HEK293T (cell line): ENCODE data around the gene CELF2.

Experiments
- CTCF ChIA-PET: fragments of 350-600 bp; formaldehyde crosslinking; extraction: SDS; loops from one replicate; lab custom pipeline; 2021; ENCODE audit warnings: antibody characterized with exemption, inconsistent platforms; lab: Yijun Ruan, JAX
- POLR2A ChIA-PET: fragments of 350-600 bp; formaldehyde crosslinking; extraction: SDS; loops from one replicate; lab custom pipeline; 2020; ENCODE audit warnings: antibody characterized with exemption, inconsistent platforms; lab: Yijun Ruan, JAX
- DNase-seq: peaks from one replicate; pipeline ENCODE4 v3.0.0; 2012; ENCODE audit warnings: mixed read lengths; ENCODE audit errors: extremely low spot score
- ARNT ChIP-seq: fragments of 450-650 bp; IDR thresholded peaks from 2 replicates; pipeline ENCODE4 v1.6.1; 2017; ENCODE audit warnings: mild to moderate bottlenecking
- BHLHE40 ChIP-seq: fragments of 450-650 bp; IDR thresholded peaks from 2 replicates; pipeline ENCODE4 v1.6.1; 2016; ENCODE audit warnings: mild to moderate bottlenecking, moderate library complexity, borderline replicate concordance
- CTBP1 ChIP-seq: fragments of 450-650 bp; IDR thresholded peaks from 2 replicates; pipeline ENCODE4 v1.6.1; 2016; ENCODE audit warnings: borderline replicate concordance
- ELF4 ChIP-seq: fragments of 450-650 bp; IDR thresholded peaks from 2 replicates; pipeline ENCODE4 v1.6.1; 2017; ENCODE audit warnings: antibody characterized with exemption
- FOXA1 ChIP-seq: fragments of 450-650 bp; IDR thresholded peaks from 2 replicates; pipeline ENCODE4 v1.6.1; 2016; ENCODE audit warnings: mild to moderate bottlenecking
- FOXK2 ChIP-seq: fragments of 450-650 bp; IDR thresholded peaks from 2 replicates; pipeline ENCODE4 v1.6.1; 2016; ENCODE audit warnings: mild to moderate bottlenecking
- FOXM1 ChIP-seq: fragments of 450-650 bp; IDR thresholded peaks from 2 replicates; pipeline ENCODE4 v1.6.1; 2017; ENCODE audit warnings: mild to moderate bottlenecking, borderline replicate concordance
- HDGF ChIP-seq: fragments of 450-650 bp; IDR thresholded peaks from 2 replicates; pipeline ENCODE4 v1.6.1; 2017; ENCODE audit warnings: antibody characterized with exemption, borderline replicate concordance
- L3MBTL2 ChIP-seq: fragments of 450-650 bp; conservative IDR thresholded peaks from 2 replicates; pipeline ENCODE4 v1.6.1; 2016; ENCODE audit warnings: mild to moderate bottlenecking
- LEF1 ChIP-seq: fragments of 450-650 bp; IDR thresholded peaks from 2 replicates; pipeline ENCODE4 v1.6.1; 2017; ENCODE audit warnings: mild to moderate bottlenecking, borderline replicate concordance
- NFRKB ChIP-seq: fragments of 450-650 bp; IDR thresholded peaks from 2 replicates; pipeline ENCODE4 v1.6.1; 2016; ENCODE audit warnings: mild to moderate bottlenecking, moderate library complexity
- PKNOX1 ChIP-seq: fragments of 450-650 bp; IDR thresholded peaks from 2 replicates; pipeline ENCODE4 v1.6.1; 2016
- SP1 ChIP-seq: fragments of 450-650 bp; IDR thresholded peaks from 2 replicates; pipeline ENCODE4 v1.6.1; 2017
- SUZ12 ChIP-seq: fragments of 450-650 bp; IDR thresholded peaks from 2 replicates; pipeline ENCODE4 v1.6.1; 2016; ENCODE audit warnings: mild to moderate bottlenecking
- TARDBP ChIP-seq: fragments of 450-650 bp; IDR thresholded peaks from 2 replicates; pipeline ENCODE4 v1.6.1; 2016
- ZNF384 ChIP-seq: fragments of 450-650 bp; IDR thresholded peaks from 2 replicates; pipeline ENCODE4 v1.6.1; 2016

CELF2 gene

GRCh38 chr10:11065567-11065966 is 47.9 kb downstream of the CELF2 start:
- ChIA-PET CTCF (no interaction called here), POLR2A (no interaction called here)
- DNase-seq: no peak
- no peak for TF ChIP-seq ARNT
- no peak for TF ChIP-seq L3MBTL2
- no peak for TF ChIP-seq FOXM1
- TF ChIP-seq SP1: no peak
- TF ChIP-seq PKNOX1: no peak
- no peak for TF ChIP-seq ELF4
- no peak for TF ChIP-seq CTBP1
- TF ChIP-seq ZNF384: no peak
- no peak for TF ChIP-seq NFRKB
- no peak for TF ChIP-seq HDGF
- no peak for TF ChIP-seq FOXK2
- no peak for TF ChIP-seq LEF1

GRCh38 chr10:11066520-11066919 is 48.8 kb downstream of the CELF2 start:
- ChIA-PET POLR2A (no interaction called here), CTCF (no interaction called here)

GRCh38 chr10:11068861-11069633 is 51.4 kb downstream of the CELF2 start:
- CTCF ChIA-PET: no interaction called here
- no peak for DNase-seq
- TF ChIP-seq CTBP1: no peak
- TF ChIP-seq ZNF384: no peak
- TF ChIP-seq HDGF: no peak
- no peak for TF ChIP-seq ELF4
- no peak for TF ChIP-seq SUZ12
- TF ChIP-seq BHLHE40: no peak
- TF ChIP-seq FOXM1: no peak
- TF ChIP-seq PKNOX1: no peak
- POLR2A ChIA-PET: no interaction called here

More at GRCh38 chr10:11066520-11066919, 48.8 kb downstream of the CELF2 start:
- TF ChIP-seq CTBP1 (no peak), SUZ12 (no peak), PKNOX1 (no peak), TARDBP (no peak), FOXK2 (no peak), NFRKB (no peak), FOXM1 (no peak), L3MBTL2 (no peak), HDGF (no peak)
- no peak for DNase-seq

GRCh38 chr10:11073410-11073809 is 55.7 kb downstream of the CELF2 start:
- CTCF ChIA-PET: no interaction called here
- TF ChIP-seq PKNOX1 (no peak), FOXK2 (no peak), SP1 (no peak)
- POLR2A ChIA-PET: no interaction called here
- DNase-seq: no peak

- CTCF ChIA-PET: no interaction called here
- POLR2A ChIA-PET: no interaction called here
- no peak for DNase-seq
- no peak for TF ChIP-seq FOXK2
- no peak for TF ChIP-seq SP1
- no peak for TF ChIP-seq FOXM1
- TF ChIP-seq FOXA1: no peak
- TF ChIP-seq SUZ12: no peak
- TF ChIP-seq LEF1: no peak
- no peak for TF ChIP-seq ARNT
- no peak for TF ChIP-seq PKNOX1
- TF ChIP-seq L3MBTL2: no peak
- TF ChIP-seq ZNF384: no peak
- no peak for TF ChIP-seq TARDBP
- TF ChIP-seq BHLHE40: no peak
- TF ChIP-seq HDGF: no peak
- TF ChIP-seq ELF4: no peak
- TF ChIP-seq NFRKB: no peak
- TF ChIP-seq CTBP1: no peak
Observed at GRCh38 chr10:11074536-11075267, 57.0 kb downstream of the CELF2 start.
